ENCODE data around the gene EPHA2.
"Not testable (repeated sequence)": the region's sequence is repeated elsewhere in the genome, so short reads cannot be mapped to it uniquely, and the experiment has no call there.

Gene EPHA2

DNA sequence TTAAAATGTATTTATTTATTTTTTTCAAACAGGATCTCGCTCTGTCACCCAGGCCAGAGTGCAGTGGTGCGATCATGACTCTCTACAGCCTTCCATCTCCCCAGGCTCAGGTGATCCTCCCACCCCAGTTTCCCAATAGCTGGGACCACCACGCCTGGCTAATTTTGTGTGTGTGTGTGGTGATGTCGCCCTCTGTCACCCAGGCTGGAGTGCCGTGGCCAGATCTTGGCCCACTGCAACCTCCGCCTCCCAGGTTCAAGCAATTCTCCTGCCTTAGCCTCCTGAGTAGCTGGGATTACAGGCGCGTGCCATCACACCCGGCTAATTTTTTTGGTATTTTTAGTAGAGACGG lies 12.3 kb upstream of the EPHA2 start:
- DNase-seq (ENCODE audit: low read depth in 3 of 3): not testable (repeated sequence)

DNA sequence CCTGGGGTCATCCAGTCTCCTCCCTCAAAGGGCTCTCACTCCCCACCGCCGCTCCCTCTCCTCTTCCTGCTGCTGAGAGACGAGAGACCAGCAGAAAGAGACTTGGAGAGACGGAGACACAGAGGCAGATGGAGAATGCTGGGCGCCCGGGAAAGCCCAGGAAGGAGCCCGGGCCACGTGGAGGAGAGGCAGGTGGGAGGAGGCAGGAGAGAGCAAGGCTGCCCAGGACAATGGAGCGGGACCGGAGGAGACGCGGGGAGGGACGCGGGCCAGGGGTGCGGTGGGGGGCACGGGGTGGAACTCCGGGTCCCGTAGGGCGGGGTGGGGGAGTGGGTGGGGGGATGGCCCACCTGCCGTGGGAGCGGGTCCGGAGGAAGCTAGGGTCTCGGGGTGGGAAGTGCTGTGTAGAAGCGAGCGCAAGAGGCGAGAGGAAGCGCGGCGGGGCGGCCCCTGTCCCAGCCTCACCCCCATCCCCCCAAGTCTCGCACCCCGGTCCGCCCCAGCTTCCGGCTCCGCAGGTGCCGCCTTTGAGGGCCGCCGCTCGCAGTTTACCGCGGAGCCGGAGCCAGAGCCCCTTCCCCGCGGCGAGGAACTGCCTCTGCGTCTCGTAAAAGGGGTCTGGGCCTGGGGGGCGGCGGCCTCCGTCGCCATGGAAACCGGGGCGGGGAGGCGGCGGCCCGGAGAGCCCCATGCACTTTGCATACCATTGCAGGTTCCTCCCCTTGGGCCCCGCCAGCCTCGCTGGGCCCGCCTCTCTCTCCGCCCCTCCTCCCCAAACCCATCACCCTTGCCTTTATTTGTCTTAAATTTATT lies 11.7 kb upstream of the EPHA2 start:
- DNase-seq (ENCODE audit: low read depth in 3 of 3): peak; percentile 34 to 46 (median 40)

DNA sequence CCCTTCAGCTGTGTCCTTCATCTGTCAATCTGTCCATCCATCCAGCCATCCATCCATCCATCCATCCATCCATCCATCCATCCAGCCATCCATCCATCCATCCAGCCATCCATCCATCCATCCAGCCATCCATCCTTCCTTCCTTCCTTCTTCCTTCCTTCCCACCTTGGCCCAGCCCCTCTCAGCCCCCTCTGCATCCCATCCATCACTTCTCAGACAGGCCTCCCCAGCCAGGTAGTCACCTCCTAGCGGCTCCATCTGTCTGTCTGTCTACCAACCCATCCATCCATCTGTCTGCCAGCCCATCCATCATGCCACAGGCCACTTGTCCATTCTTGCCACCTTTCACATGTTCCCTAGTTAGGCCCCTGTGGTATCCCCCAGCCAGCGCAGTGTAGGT lies 10.2 kb upstream of the EPHA2 start:
- DNase-seq (ENCODE audit: low read depth in 3 of 3): no peak

DNA sequence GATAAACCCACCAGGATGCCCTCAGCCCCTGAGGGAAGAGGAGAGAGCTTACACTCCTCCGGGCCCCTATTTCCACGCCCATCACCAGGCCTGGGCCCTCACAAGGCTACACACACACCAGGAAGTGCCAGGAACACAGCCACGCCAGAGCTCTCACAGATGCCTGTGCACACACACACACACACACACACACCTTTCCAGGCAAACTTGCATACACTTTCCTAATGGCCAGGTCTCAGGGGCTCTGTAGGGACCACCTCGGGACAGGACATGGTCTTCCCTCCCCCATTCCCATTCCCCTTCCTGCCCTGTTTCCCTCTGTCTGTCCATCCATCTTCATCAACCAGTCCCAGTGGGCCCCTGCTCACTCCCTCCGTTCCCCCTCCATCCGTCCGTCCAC lies 9.7 kb upstream of the EPHA2 start:
- no peak for DNase-seq (ENCODE audit: low read depth in 3 of 3)

DNA sequence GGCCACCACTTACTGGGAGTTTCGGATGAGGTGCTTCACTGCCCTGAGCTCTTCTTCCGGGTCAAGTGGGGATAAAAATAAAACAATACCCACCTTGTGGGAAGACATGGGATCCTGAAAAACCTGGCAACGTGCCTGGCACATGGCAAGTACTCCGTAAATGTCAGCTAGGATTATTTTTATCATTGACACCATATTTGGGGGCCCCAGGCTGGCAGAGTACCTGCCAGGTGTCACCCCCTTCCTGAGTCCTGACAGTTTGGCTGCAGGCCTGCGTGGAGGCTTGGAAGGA lies 9.2 kb upstream of the EPHA2 start:
- DNase-seq (ENCODE audit: low read depth in 3 of 3): no peak

DNA sequence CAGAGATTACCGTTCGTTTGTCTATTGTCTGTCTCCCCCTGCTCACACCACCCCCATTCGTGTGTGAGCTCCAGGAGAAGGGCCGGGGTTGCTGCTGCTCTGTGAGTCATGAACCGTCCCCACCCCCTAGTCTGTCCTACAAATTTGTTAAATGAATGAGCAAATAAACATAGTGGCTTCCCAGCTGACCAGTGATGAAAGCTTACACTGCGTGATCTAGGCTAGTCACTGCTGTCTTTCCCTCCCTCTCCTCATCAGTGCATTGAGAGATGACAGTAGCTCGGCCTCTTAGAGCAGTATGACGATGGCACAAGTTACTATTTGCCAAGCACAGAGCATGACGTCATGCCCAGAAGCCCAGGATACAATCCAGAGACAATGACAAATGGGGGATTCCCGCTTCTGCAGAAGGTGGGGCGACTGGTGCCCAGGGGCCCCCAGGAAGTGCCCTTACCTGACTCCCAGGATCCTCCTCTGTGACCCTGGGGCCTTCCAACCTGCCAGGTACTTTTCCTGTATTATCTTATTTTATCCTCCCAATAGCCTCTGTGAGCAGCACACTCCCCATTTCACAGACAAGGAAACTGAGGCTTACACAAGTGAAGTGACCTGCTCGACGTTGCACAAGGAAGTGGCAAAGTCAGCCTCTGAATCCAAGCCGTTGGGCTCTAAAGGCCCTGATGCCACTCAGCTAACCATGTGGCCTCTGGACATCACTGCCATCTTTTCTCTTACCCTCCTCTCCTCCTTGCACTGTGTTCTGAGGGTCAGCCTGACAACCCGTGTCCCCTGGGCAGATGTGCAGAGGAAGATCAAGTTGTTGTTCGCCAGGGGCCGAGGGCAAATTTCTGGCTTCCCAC lies 8.6 kb upstream of the EPHA2 start:
- DNase-seq (ENCODE audit: low read depth in 3 of 3): no peak

DNA sequence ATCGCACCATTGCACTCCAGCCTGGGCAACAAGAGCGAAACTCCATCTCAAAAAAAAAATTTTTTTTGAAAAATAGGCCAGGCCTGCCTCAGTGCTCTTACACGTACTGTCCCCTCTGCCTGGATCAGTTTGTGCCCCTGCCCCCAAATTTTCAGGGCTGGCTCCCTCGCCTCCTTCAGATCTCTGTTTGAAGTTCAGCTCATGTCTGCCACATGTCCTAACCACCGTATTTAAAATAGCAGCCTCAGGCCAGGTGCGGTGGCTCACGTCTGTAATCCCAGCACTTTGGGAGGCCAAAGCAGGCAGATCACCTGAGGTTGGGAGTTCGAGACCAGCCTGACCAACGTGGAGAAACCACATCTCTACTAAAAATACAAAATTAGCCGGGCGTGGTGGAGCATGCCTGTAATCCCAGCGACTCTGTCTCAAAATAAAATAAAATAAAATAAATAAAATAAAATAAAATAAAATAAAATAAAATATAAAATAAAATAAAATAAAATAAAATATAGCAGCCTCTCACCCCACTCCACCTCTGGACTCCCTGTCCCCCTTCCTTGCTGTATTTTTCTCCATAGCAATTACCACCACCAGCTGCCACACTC lies 7.8 kb upstream of the EPHA2 start:
- not testable (repeated sequence) for DNase-seq (ENCODE audit: low read depth in 3 of 3)

DNA sequence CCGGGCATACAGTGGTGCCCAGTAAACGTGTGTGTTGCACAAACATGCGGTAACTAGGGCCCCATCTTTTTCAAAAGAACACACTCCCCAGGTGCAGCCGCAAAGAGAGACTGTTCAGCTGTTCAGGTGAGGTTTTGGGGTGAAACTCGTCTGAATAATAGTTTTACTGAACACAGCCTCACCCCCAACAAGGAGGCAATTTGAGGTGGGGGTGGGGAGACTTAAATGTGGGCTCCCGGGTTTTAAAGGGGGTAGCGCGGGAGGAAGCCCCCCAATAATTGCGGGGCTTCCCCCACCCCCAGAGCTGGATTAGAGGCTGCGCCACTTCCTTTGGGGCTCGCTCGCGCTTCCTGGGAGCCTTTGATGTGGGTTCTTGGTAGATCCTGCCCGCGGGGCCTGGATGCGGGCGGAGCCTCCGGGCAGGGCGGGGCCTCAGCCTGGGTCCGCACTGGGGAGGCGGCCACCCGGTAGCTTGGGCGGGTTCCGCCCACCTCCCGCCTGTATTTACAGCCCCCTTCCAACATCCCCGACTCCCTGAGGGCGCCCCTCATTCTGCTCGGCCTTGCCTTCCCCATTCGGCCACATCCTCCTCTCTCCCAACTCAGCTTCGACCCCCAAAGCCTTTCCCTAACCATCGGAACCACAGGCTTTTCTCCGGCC lies 6.4 kb upstream of the EPHA2 start:
- DNase-seq (ENCODE audit: low read depth in 3 of 3): peak; percentile 29 to 36 (median 31)

DNA sequence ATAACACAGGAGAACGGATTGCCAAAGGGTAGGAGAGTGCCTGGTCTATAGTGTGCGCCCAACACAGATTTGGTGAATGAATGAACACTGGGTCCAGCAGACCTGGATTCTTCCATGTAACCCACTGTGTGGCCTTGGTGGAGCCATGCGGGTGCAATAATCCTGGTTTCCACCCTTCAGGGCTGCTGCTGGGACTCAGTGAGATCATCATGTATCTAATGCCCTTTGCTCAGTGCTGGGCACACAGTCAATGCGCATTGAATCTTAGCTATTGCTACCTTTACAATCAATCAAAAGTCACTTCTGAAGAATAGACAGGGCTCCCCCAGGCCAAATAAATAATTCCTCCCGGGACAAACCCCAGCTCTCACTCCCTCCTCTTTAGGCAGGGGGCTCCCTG lies 5.8 kb upstream of the EPHA2 start:
- DNase-seq (ENCODE audit: low read depth in 3 of 3): no peak

DNA sequence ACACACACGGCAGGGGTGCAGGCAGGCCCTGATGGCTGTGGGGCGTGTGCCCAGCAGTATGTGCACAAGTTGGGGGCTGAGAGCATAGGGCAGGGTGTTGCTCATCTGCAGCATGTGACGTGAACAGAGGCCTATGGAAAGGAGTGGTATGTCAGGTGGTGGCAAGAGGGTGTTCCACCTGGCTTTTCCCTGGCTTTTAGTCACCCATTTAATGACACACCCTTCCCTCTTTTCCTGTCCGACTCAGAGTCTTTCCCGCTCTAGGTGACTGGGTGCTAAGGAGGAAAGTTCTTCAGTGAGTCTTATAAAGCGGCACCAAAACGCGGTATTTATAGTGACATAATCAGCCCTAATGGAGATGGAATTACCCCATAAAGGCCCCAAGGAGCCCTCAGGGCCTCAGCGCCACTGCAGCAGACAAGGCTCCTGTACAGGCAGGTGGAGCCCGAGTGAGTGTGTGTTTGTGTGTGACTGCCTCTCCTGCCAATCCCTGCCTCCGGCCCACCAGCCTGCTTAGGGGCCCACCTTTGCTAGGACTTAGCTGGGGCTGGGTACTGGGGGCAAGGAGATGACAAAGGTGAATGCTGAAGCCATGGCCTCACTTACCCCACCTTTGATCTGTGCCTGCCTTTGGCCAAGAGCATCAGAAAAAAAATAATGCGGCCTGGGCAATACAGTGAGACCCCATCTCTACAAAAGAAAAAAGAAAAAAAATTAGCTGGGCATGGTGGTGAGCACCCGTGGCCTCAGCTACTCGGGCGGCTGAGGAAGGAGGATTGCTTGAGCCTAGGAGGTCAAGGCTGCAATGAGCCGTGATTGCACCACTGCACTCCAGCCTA lies 3.3 kb upstream of the EPHA2 start:
- DNase-seq (ENCODE audit: low read depth in 3 of 3): no peak

DNA sequence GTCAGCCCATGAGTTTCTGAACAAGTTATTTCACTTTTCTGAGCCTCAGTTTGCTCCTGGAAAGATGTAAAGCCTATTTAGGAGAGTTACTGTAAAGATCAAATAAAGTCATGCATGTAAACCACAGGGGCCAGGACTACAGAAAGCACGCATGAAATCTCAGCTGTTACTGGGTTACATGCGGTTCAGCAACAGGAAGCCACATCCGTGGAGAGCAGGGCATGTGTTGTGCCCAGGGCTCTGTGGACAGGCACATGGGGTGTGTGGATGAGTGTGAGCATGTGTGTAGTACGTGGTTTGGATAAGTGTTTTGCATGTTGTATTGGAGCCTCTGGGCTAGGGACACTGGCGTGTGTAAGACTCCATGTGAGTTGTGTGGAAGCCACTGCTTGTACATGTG lies 2.2 kb upstream of the EPHA2 start:
- DNase-seq (ENCODE audit: low read depth in 3 of 3): no peak

DNA sequence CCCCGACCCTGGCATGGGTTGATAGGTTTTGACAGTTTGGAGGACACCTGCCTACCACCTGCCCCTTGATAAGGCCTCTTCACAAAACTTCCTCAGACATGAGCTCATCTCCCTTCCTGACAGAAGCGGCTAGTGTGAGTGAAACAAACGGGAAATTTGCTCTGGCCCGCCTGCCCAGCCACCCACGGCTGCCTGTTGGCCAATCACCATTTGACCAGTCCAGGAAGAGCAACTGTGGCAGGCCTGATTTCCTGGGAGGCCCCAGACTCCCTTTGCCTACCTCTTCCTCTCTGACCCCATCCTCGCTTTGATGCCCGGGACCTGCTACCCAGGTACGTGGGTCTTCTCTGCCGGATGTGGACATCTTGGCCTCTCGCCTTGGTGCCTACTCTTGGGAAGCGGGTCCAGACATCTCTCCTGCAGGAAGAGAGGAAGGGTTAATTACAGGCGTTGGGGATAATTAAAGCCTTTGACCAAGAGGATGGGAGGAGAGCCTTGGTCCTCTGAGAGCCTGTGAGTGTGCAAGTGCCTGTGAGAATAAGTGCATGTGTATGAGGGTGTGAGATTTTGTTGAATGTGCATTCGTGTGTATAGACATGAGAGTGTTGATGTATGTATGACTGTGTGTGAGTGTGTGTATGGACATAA lies 1.1 kb upstream of the EPHA2 start:
- DNase-seq (ENCODE audit: low read depth in 3 of 3): no peak

DNA sequence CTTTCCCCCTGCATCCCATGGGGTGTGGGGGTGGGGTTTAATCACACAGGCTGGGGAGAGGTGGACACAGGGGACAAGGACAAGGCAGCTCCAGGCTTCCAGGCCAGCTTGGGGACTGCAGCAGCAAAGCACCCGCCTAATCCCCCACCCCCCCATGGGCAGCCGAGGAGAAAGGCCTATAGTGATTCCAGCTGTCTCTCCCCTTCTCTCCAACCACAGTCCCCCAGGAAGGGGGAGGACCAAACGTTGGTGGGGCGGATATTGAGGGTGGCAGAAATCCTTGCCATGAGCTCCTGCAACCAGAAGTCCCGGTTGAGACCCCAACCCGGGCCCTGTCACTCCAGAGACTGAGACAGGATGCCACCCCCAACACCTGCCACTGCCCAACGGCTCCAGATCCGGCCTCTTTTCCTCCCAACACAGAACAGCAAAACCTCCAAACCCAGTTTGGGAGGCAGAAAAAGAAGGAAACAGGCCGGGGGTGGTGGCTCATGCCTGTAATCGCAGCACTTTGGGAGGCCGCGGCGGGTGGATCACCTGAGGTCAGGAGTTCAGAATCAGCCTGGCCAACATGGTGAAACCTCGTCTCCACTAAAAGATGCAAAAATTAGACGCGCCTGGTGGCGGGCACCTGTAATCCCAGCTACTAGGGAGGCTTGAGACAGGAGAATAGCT lies 1.7 kb downstream of the EPHA2 start:
- DNase-seq (ENCODE audit: low read depth in 3 of 3): no peak

DNA sequence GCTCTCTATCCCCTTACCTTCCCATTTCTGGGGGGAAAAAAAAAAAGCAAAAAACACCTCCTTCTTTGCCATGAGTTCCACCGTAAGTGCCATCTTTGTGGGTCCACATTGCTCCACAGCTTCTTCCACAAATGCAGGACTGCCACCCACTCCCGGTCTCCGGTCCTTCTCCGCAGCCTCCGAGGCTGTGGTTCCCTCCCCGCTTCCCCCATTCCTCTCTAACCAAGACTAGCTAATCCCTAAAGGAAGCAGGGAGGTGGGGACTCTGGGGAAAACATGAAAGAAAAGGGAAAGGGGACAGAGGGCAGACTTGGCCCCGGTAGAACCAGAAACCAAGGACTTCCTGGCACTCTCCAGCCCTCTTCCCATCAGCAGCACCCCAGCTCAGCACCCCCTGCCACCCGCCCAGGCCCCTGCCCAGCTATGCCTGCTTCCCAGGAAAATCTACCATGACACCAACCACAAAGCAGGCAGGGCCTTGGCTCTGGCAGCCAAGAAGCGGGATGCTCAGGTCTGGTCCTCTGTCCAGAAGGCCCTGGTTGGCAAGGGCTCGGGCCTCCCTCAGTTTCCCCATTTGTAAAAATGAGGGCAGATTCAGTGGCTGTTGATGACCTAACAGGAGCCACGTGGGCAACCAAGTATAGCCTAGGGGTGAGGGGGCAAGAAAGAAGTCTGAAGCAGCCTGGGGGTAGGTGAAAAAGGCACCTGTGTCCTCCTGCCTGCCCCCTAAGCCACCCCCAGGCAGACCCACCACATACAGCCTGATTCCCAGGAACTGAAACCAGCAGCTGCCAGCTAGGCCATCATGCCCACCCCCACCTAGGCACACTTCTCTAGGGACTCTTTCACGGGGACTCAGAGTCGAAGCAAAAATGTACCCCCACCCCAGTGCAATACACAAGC lies 2.5 kb downstream of the EPHA2 start:
- no peak for DNase-seq (ENCODE audit: low read depth in 3 of 3)

DNA sequence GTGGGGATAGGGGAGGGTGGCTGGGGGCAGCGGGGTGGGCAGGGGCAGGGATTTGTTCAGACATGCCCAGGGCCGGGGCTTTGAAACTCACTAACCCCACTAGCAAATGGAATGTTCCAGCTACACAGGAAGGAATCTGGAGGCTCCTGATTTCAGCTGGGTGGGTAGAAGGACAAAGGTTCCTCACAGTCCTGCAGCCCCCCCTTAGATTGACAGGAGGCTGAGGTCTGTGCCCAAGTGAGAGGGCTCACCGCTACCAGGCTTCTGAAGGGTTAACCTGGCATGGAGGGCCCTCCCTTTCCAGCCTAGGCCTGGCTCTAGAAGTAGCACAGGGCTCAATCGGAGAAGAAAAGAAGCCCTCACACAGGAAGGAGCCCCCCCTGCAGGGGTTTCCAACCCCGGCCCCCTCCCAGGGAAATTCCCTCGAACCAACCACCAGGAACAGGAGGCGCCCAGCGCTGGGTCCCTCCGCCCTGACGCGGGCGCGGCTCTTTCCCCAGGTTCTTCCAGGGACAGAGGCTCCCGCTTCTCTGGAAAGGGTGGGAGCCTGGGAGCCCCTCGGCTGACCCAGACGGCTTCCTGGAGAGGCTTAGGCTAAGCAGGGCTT lies 3.3 kb downstream of the EPHA2 start:
- DNase-seq (ENCODE audit: low read depth in 3 of 3): no peak

DNA sequence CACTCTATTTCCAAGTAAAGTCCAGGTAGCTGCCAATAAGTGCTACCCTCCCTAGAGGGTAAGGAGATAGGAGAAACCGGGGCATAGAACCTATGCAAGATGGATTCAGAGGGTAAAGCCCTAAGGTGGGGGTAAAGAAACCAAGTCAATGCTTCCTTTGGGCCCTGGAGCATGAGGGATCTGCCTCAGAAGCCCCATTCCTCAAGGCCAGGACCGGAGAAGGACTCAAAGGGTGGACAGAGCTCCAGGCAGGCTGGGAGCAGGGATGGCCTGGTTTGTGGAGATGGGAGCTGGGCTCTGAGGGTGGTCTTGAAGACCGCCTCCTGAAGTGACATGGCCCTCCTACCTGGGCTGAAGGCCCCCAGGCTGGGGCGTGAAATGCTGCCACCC lies 3.9 kb downstream of the EPHA2 start:
- no peak for DNase-seq (ENCODE audit: low read depth in 3 of 3)

DNA sequence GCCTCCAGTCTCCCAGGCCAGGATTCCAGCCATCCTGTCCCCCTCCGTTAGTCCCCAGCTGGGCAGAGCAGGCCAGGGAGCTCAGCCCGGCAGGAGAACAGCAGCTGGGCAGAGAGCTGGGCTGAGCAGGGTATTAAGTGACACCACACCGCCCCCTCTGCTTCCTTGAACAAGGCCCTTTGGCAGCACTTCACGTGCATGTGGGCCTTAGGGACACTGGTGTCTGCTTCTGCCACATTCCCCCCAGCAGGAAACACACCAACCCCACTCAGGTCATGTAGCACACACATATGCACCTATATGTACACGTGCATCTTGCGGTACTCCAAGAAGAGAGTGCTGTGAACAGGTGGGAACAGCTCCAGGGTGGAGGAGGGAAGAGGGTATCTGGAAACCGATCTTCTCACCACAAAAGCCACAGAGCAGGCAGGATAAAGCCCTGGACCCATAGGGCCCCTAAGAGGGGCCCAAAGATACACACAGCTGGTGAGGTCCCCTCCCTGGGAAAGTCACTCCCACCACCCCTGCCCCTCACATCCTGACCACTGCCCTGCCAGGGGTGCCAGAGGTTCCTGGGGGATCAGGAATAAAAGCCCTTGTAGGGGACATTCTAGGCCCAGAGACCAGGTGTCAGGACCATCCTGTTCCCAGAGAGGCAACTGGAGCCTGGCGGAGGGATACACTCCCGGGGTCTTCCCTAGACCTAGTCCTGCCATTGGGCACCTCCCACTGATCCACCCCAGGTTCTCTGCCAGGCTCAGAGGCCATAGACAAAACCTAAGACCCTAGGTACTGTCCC lies 4.5 kb downstream of the EPHA2 start:
- no peak for DNase-seq (ENCODE audit: low read depth in 3 of 3)

DNA sequence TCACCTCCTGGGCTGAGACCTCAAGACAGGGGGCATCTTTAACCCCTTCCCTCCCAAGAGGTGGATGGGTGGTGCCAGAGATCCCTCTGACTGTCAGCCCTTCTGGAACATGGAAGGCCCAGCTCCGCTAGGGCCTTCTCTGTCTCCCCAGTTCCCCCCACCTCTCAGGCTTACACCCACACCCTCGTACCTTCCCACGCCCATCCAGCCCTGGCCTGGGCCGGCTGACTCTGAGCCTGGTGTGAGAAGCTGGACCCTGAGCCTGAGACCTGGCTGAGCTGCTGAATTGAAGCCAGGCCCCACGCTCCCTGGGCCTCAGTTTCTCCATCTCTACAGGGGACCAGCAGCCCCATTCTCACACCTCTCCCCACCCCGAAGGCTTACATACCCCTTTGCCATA lies 5.4 kb downstream of the EPHA2 start:
- no peak for DNase-seq (ENCODE audit: low read depth in 3 of 3)

Measured in stimulated activated CD4-positive, alpha-beta T cell treated with anti-CD3 and anti-CD28 coated beads, TNF-alpha, amount 100 ng/mL, for 4 hours (primary cell).